Mesendoderm (in vitro differentiated cells): Measurements from ENCODE around the gene PIK3AP1.
"Not testable (repeated sequence)": the region's sequence is repeated elsewhere in the genome, so short reads cannot be mapped to it uniquely, and the experiment has no call there.

Experiments used
- DNase-seq: peaks from one replicate; pipeline ENCODE4 v3.0.0; 2013
- H2AK5ac ChIP-seq: 2 replicates; pipeline ENCODE4 v1.6.1; 2013; ENCODE audit warnings: low read length, inconsistent platforms
- H2BK120ac ChIP-seq: 2 replicates; pipeline ENCODE4 v1.6.1; 2013; ENCODE audit warnings: low read depth, mild to moderate bottlenecking, low read length, moderate library complexity, mixed read lengths
- H2BK15ac ChIP-seq: replicated peaks from 2 replicates; pipeline ENCODE4 v1.6.1; 2013; ENCODE audit warnings: low read depth, mild to moderate bottlenecking, moderate library complexity
- H2BK5ac ChIP-seq: 2 replicates; pipeline ENCODE4 v1.6.1; 2013; ENCODE audit warnings: low read length, inconsistent platforms
- H3K18ac ChIP-seq: 2 replicates; pipeline ENCODE4 v1.6.1; 2013; ENCODE audit warnings: mild to moderate bottlenecking, low read length, mixed read lengths
- H3K23ac ChIP-seq: one replicate; pipeline ENCODE4 v1.6.1; 2013; ENCODE audit warnings: low read length
- H3K27ac ChIP-seq: 2 replicates; pipeline ENCODE4 v1.5.1; 2013; ENCODE audit warnings: low read depth, mild to moderate bottlenecking, inconsistent platforms, low read length, moderate library complexity
- H3K27me3 ChIP-seq: 2 replicates; pipeline ENCODE4 v1.6.1; 2013; ENCODE audit warnings: low read length, control low read depth, mild to moderate bottlenecking, inconsistent platforms; ENCODE audit not compliant: insufficient read depth, poor library complexity
- H3K36me3 ChIP-seq: 2 replicates; pipeline ENCODE4 v1.6.1; 2013; ENCODE audit warnings: low read length, inconsistent platforms; ENCODE audit not compliant: control insufficient read depth, insufficient read depth
- H3K4ac ChIP-seq: one replicate; pipeline ENCODE4 v1.6.1; 2013; ENCODE audit warnings: low read depth, mild to moderate bottlenecking, low read length, moderate library complexity
- H3K4me1 ChIP-seq: 2 replicates; pipeline ENCODE4 v1.6.1; 2013; ENCODE audit warnings: low read depth, low read length, inconsistent platforms; ENCODE audit not compliant: control insufficient read depth
- H3K4me2 ChIP-seq: 2 replicates; pipeline ENCODE4 v1.6.1; 2013; ENCODE audit warnings: low read length
- H3K4me3 ChIP-seq: 2 replicates; pipeline ENCODE4 v1.5.1; 2013; ENCODE audit warnings: mild to moderate bottlenecking, low read length
- H3K56ac ChIP-seq: one replicate; pipeline ENCODE4 v1.6.1; 2013; ENCODE audit warnings: low read length
- H3K79me1 ChIP-seq: 2 replicates; pipeline ENCODE4 v1.6.1; 2013; ENCODE audit warnings: low read length, inconsistent platforms
- H3K79me2 ChIP-seq: 2 replicates; pipeline ENCODE4 v1.6.1; 2013; ENCODE audit warnings: mild to moderate bottlenecking, low read length; ENCODE audit not compliant: control insufficient read depth, insufficient read depth
- H3K9ac ChIP-seq: 2 replicates; pipeline ENCODE4 v1.6.1; 2013; ENCODE audit warnings: low read length, inconsistent platforms
- H4K5ac ChIP-seq: one replicate; pipeline ENCODE4 v1.6.1; 2013; ENCODE audit warnings: low read length
- H4K8ac ChIP-seq: one replicate; pipeline ENCODE4 v1.6.1; 2013; ENCODE audit warnings: low read depth, mild to moderate bottlenecking, control low read depth, low read length, moderate library complexity
- WGBS: extraction: QIAGEN DNeasy Blood & Tissue Kit; methylation state at CpG from one replicate; pipeline ENCODE4 v1.1.7; 2013; ENCODE audit warnings: low lambda C conversion rate, missing lambda C conversion rate; ENCODE audit not compliant: insufficient coverage; ENCODE audit errors: extremely low coverage; 5-methylcytosine and 5-hydroxymethylcytosine counted together

Gene PIK3AP1

DNA sequence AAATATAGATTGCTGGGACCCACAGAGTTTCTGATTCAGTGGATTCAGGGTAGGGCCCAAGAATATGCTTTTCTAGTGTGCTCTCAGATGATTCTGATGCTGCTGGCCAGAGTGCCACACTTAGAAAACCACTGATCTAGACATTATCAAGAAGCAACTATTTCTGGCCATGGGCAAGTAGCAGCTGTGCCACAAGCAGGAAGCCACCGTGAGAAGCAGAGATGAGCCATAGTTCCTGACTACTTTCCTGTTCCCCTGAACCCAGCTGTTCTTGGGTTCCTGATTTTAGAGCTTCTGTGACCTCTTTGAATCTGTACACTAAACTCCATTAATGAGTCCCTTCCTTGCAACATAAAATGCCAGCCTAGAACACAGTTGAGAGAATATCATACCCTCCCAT lies 38.1 kb upstream of the PIK3AP1 start:
- Histone ChIP-seq H4K8ac (no peak overlapping the region), H3K4me1 (no peaks in the 10 kb centered on the region), H3K9ac (no peak overlapping the region), H3K4me2 (no peak overlapping the region), H4K5ac (no peak overlapping the region), H2BK15ac (no peak overlapping the region), H2BK120ac (no peak overlapping the region), H3K36me3 (no peaks in the 10 kb centered on the region), H3K27ac (no peak overlapping the region), H3K79me2 (no peaks in the 10 kb centered on the region), H3K79me1 (no peaks in the 10 kb centered on the region), H3K23ac (no peak overlapping the region), H3K56ac (no peak overlapping the region), H3K4me3 (no peak overlapping the region), H3K18ac (no peak overlapping the region), H2AK5ac (no peak overlapping the region), H3K27me3 (no peaks in the 10 kb centered on the region), H3K4ac (no peak overlapping the region), H2BK5ac (no peak overlapping the region)
- no peak for DNase-seq
- WGBS = no CpG with 5 or more reads among the region's 1 CpG

DNA sequence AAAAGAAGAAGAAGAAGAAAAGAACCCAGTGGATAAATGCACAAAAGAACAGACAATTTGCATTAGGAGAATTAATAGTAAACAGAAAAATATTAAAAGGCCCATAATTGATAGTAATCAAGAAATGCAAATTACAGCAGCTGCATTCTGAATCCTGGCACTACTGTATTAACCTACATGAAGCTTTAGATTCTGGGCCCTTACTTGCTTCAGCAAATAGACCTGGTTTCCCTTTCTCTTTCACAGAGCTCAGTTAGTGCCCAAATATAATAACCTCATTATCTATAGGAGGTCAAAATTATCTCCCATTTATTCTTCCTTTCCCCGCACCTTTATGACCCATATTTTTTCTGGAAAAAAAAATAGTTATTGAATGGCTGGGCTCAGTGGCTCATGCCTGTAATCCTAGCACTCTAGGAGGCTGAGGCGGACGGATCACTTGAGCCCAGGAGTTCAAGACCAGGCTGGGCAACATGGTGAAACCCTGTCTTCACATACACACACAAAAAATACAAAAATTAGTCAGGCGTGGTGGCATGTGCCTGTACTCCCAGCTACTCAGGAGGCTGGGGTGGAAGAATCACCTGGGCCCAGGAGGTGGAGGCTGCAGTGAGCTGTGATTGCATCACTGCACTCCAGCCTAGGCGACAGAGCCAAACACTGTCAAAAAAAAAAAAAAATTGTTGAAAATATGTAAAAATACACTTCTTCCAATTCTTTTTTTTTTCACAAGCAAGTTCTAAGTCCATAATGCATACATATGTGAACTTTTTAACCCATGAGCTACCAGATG lies 36.0 kb upstream of the PIK3AP1 start:
- H3K27ac ChIP-seq = no peak overlapping the region
- no peaks in the 10 kb centered on the region for H3K27me3 ChIP-seq
- no peak overlapping the region for H3K23ac ChIP-seq
- no peak overlapping the region for H3K4ac ChIP-seq
- no peak overlapping the region for H4K5ac ChIP-seq
- H4K8ac ChIP-seq = no peak overlapping the region
- H2BK5ac ChIP-seq = no peak overlapping the region
- no CpG with 5 or more reads among the region's 5 CpGs for WGBS
- no peaks in the 10 kb centered on the region for H3K36me3 ChIP-seq
- no peak overlapping the region for H3K4me2 ChIP-seq
- no peak overlapping the region for H3K4me3 ChIP-seq
- H3K79me2 ChIP-seq = no peaks in the 10 kb centered on the region
- H2AK5ac ChIP-seq = no peak overlapping the region
- no peak overlapping the region for H3K9ac ChIP-seq
- H2BK15ac ChIP-seq = no peak overlapping the region
- no peaks in the 10 kb centered on the region for H3K4me1 ChIP-seq
- no peak overlapping the region for H3K56ac ChIP-seq
- no peak for DNase-seq
- no peak overlapping the region for H3K18ac ChIP-seq
- no peak overlapping the region for H2BK120ac ChIP-seq
- no peaks in the 10 kb centered on the region for H3K79me1 ChIP-seq

DNA sequence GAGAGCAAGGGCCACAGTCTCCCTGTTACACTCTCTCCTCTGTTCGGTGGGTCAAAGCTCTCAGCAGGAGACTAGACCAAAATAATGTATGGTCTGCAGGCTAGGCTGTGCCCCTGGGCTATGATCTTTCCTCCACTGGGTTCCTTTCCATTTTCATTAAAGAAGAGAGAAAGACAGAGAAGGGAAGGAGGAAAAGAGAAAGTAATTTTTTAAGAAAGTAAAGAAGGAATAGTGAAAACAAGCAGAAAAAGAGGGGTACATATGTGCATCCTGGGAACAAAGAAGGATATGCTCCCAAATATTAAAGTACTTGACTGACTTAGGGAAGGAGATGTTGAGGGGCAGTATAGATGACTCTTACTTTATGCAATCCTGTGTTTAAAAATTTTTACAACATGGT lies 33.6 kb upstream of the PIK3AP1 start:
- Histone ChIP-seq H2BK15ac (no peak overlapping the region), H2BK5ac (no peak overlapping the region), H4K8ac (no peak overlapping the region), H3K4me3 (no peak overlapping the region), H3K9ac (no peak overlapping the region), H3K4me2 (no peak overlapping the region), H3K36me3 (no peaks in the 10 kb centered on the region), H3K4me1 (no peaks in the 10 kb centered on the region), H3K23ac (no peak overlapping the region), H3K4ac (no peak overlapping the region), H3K79me1 (no peaks in the 10 kb centered on the region), H3K56ac (no peak overlapping the region), H3K27me3 (no peaks in the 10 kb centered on the region), H3K27ac (no peak overlapping the region), H2AK5ac (no peak overlapping the region), H4K5ac (no peak overlapping the region), H2BK120ac (no peak overlapping the region), H3K79me2 (no peaks in the 10 kb centered on the region), H3K18ac (no peak overlapping the region)
- WGBS = no CpG with 5 or more reads among the region's 1 CpG
- no peak for DNase-seq

DNA sequence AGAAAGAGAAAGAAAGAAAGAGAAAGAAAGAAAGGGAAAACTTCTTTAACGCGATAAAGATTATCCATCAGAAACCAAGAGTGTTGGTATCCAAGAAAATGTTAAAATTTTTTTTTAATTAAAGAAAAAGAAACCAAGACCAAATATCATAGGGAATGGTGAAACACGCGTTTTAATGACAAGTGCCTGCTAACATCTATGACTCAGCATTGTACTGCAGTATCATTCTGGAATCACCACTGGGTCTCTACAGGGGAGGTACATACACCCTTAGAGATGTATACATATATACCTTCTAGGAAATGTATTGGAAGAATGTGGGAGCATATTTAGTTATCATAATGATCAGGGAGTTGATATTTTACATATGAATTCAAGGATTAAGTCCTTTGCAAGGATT lies 32.1 kb upstream of the PIK3AP1 start:
- H2AK5ac ChIP-seq = no peak overlapping the region
- no peaks in the 10 kb centered on the region for H3K79me1 ChIP-seq
- no peak overlapping the region for H3K9ac ChIP-seq
- no peak overlapping the region for H2BK15ac ChIP-seq
- H3K4ac ChIP-seq = no peak overlapping the region
- H3K4me3 ChIP-seq = no peak overlapping the region
- H3K27me3 ChIP-seq = no peaks in the 10 kb centered on the region
- no peak overlapping the region for H4K8ac ChIP-seq
- WGBS = no CpG with 5 or more reads among the region's 4 CpGs
- H3K4me1 ChIP-seq = no peaks in the 10 kb centered on the region
- H3K27ac ChIP-seq = no peak overlapping the region
- H3K79me2 ChIP-seq = no peaks in the 10 kb centered on the region
- no peak overlapping the region for H3K23ac ChIP-seq
- H3K56ac ChIP-seq = no peak overlapping the region
- H2BK5ac ChIP-seq = no peak overlapping the region
- no peak overlapping the region for H4K5ac ChIP-seq
- H3K36me3 ChIP-seq = no peaks in the 10 kb centered on the region
- H2BK120ac ChIP-seq = no peak overlapping the region
- no peak overlapping the region for H3K18ac ChIP-seq
- DNase-seq = no peak
- H3K4me2 ChIP-seq = no peak overlapping the region

DNA sequence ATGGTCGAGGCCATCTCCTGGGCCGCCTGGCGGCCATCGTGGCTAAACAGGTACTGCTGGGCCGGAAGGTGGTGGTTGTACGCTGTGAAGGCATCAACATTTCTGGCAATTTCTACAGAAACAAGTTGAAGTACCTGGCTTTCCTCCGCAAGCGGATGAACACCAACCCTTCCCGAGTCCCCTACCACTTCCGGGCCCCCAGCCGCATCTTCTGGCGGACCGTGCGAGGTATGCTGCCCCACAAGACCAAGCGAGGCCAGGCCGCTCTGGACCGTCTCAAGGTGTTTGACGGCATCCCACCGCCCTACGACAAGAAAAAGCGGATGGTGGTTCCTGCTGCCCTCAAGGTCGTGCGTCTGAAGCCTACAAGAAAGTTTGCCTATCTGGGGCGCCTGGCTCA lies 30.0 kb upstream of the PIK3AP1 start:
- not testable (repeated sequence) for H3K79me2 ChIP-seq, H2BK5ac ChIP-seq

More for the DNA sequence above, 30.0 kb upstream of the PIK3AP1 start:
- not testable (repeated sequence) for H3K4ac ChIP-seq, H3K18ac ChIP-seq, H3K79me1 ChIP-seq, DNase-seq, H3K4me3 ChIP-seq, H3K27ac ChIP-seq, H3K23ac ChIP-seq, H3K9ac ChIP-seq, H2BK15ac ChIP-seq, H3K27me3 ChIP-seq, H3K36me3 ChIP-seq, H4K8ac ChIP-seq, H3K4me1 ChIP-seq, H3K4me2 ChIP-seq, H3K56ac ChIP-seq, H2AK5ac ChIP-seq, H4K5ac ChIP-seq, H2BK120ac ChIP-seq
- no CpG with 5 or more reads among the region's 24 CpGs for WGBS
